Tibial artery (tissue), 4 donors: Measurements from ENCODE around the gene ARHGAP45.

Source experiments
- DNase-seq, 2 donors: peaks; one replicate each; pipeline ENCODE4 v3.0.0-alpha.2; 2019
- H3K27ac ChIP-seq, 2 donors: fragments of 200-600 bp; sonication (generic) in 1 of 2; 1 replicate in 1 of 2; 2 replicates in 1 of 2; pipeline ENCODE4 v1.5.1; 2018 to 2019; ENCODE audit warnings: mild to moderate bottlenecking in 1 of 2
- H3K27me3 ChIP-seq, 2 donors: fragments of 200-600 bp; sonication (generic) in 1 of 2; one replicate each; pipeline versions ENCODE4 v1.5.1 to v1.6.0; 2016 to 2019
- H3K36me3 ChIP-seq, 3 donors: fragments of 200-600 bp; sonication (generic) in 2 of 3; one replicate each; pipeline ENCODE4 v1.5.1; 2016 to 2019; ENCODE audit warnings: mild to moderate bottlenecking in 2 of 3
- H3K4me1 ChIP-seq, 4 donors: fragments of 200-600 bp; sonication (generic) in 2 of 4; 1 replicate in 3 of 4; 2 replicates in 1 of 4; pipeline ENCODE4 v1.5.1; 2016 to 2019
- H3K4me3 ChIP-seq, 2 donors: fragments of 200-600 bp; sonication (generic) in 1 of 2; 1 replicate in 1 of 2; 2 replicates in 1 of 2; pipeline ENCODE4 v1.5.1; 2018 to 2019; ENCODE audit warnings: mild to moderate bottlenecking in 2 of 2
- H3K9me3 ChIP-seq, 3 donors: fragments of 200-600 bp; sonication (generic) in 1 of 3; one replicate each; pipeline ENCODE4 v1.5.1; 2016 to 2019
- intact Hi-C: fragments of 100-400 bp; cut with DNase I; formaldehyde crosslinking; loops from one replicate; pipeline ENCODE4 v1.15.0; 2023; ENCODE audit warnings: low total_unique reads
- TF ChIP-seq, protein P1 (sequence below), 2 experiments: fragments of 200-600 bp in 1 of 2; fragments of 450-650 bp in 1 of 2; IDR thresholded peaks; one replicate each; pipeline ENCODE4 v1.5.1; 2017 to 2019; ENCODE audit warnings: antibody characterized with exemption in 2 of 2, mild to moderate bottlenecking in 1 of 2, moderate library complexity in 1 of 2

ARHGAP45 gene

DNA sequence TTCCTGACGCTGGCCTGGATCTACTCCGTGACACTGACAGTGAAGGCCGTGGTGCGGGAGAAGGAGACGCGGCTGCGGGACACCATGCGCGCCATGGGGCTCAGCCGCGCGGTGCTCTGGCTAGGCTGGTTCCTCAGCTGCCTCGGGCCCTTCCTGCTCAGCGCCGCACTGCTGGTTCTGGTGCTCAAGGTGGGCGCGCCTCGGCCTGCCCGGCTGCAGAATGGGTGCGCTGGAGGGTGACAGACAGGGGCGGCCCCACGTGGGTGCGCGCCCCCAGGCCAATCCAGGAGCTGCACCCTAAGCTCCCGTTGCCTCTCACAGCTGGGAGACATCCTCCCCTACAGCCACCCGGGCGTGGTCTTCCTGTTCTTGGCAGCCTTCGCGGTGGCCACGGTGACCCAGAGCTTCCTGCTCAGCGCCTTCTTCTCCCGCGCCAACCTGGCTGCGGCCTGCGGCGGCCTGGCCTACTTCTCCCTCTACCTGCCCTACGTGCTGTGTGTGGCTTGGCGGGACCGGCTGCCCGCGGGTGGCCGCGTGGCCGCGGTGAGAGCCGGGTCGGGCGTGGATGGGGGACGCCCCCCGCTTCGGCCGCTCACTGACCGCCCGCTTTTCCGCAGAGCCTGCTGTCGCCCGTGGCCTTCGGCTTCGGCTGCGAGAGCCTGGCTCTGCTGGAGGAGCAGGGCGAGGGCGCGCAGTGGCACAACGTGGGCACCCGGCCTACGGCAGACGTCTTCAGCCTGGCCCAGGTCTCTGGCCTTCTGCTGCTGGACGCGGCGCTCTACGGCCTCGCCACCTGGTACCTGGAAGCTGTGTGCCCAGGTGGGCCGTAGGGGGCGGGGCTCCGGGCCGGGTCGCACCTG is 19.9 kb upstream of the ARHGAP45 start:
- no peak overlapping the region for H3K27ac ChIP-seq
- no peak for DNase-seq

DNA sequence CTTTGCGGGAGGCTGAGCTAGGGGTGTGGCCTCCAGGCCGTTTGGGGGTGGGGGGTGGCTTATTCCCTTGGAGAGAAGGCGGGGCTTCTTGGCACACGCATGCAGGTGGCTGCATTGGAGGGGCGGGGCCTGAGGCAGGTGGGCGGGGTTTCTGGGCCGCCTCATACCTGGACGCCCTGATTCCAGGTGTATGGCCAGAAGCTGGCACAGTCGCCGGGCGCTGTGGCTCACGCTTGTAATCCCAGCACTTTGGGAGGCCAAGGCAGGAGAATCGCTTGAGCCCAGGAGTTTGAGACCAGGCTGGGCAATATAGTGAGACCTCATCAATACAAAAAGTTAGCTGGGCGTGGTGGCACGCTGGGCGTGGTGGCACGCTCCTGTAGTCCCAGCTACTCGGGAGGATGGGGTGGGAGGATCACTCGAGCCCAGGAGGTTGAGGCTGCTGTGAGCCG is 19.2 kb upstream of the ARHGAP45 start:
- Histone ChIP-seq H3K27me3 (peaks cover 0 to 12% of the 10 kb centered on the region in 2 donors), H3K4me3 (no peak overlapping the region), H3K9me3 (no peaks in the 10 kb centered on the region), H3K36me3 (no peaks in the 10 kb centered on the region), H3K27ac (no peak overlapping the region), H3K4me1 (peaks cover 0 to 5% (median 1%) of the 10 kb centered on the region in 4 donors)
- DNase-seq, result no peak
- intact Hi-C loops, result no loop called here
- TF ChIP-seq, protein P1, sequence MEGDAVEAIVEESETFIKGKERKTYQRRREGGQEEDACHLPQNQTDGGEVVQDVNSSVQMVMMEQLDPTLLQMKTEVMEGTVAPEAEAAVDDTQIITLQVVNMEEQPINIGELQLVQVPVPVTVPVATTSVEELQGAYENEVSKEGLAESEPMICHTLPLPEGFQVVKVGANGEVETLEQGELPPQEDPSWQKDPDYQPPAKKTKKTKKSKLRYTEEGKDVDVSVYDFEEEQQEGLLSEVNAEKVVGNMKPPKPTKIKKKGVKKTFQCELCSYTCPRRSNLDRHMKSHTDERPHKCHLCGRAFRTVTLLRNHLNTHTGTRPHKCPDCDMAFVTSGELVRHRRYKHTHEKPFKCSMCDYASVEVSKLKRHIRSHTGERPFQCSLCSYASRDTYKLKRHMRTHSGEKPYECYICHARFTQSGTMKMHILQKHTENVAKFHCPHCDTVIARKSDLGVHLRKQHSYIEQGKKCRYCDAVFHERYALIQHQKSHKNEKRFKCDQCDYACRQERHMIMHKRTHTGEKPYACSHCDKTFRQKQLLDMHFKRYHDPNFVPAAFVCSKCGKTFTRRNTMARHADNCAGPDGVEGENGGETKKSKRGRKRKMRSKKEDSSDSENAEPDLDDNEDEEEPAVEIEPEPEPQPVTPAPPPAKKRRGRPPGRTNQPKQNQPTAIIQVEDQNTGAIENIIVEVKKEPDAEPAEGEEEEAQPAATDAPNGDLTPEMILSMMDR (IDR thresholded peaks at IDR 0.05), result no peak

More for the DNA sequence above, 19.9 kb upstream of the ARHGAP45 start:
- Histone ChIP-seq H3K27me3 (peaks cover 0 to 19% of the 10 kb centered on the region in 2 donors), H3K9me3 (no peaks in the 10 kb centered on the region), H3K4me1 (peaks cover 0 to 12% (median 7%) of the 10 kb centered on the region in 4 donors), H3K4me3 (no peak overlapping the region), H3K36me3 (no peaks in the 10 kb centered on the region)
- intact Hi-C loops, result no loop called here
- TF ChIP-seq, protein P1 (IDR thresholded peaks at IDR 0.05), result no peak

DNA sequence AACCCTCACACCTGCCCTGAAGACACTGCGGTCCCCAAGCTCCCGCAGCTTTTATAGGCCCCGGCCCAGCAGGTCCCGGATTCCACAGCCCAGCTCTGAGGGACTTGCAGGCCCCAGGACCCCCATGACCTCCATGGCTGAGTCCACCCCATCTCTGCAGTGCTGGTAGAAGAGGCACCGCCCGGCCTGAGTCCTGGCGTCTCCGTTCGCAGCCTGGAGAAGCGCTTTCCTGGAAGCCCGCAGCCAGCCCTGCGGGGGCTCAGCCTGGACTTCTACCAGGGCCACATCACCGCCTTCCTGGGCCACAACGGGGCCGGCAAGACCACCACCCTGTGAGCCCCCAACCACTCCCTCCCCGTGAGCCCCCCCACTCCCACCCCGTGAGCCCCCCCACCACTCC is 17.9 kb upstream of the ARHGAP45 start:
- H3K4me3 ChIP-seq, result no peak overlapping the region
- no peaks in the 10 kb centered on the region for H3K4me1 ChIP-seq
- intact Hi-C loops, result no loop called here

DNA sequence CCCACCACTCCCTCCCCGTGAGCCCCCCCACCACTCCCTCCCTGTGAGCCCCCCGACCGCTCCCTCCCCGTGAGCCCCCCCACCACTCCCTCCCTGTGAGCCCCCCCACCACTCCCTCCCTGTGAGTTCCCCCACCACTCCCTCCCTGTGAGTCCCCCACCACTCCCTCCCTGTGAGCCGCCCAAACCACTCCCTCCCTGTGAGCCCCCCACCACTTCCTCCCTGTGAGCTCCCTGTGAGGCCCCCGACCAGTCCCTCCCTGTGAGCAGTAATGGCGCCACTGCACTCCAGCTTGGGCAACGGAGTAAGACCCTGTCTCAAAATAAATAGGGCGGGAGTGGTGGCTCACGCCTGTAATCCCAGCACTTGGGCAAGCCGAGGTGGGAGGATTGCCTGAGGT is 17.2 kb upstream of the ARHGAP45 start:
- Histone ChIP-seq H3K4me3 (no peak overlapping the region), H3K27ac (no peak overlapping the region), H3K27me3 (no peaks in the 10 kb centered on the region), H3K36me3 (no peaks in the 10 kb centered on the region), H3K9me3 (no peaks in the 10 kb centered on the region), H3K4me1 (no peaks in the 10 kb centered on the region)
- intact Hi-C loops, result no loop called here
- TF ChIP-seq, protein P1 (IDR thresholded peaks at IDR 0.05), result no peak
- no peak for DNase-seq

More for the DNA sequence above, 17.9 kb upstream of the ARHGAP45 start:
- DNase-seq, result no peak
- TF ChIP-seq, protein P1 (IDR thresholded peaks at IDR 0.05), result no peak
- no peaks in the 10 kb centered on the region for H3K36me3 ChIP-seq
- no peak overlapping the region for H3K27ac ChIP-seq
- peaks cover 0 to 2% of the 10 kb centered on the region in 2 donors for H3K27me3 ChIP-seq
- H3K9me3 ChIP-seq, result no peaks in the 10 kb centered on the region

DNA sequence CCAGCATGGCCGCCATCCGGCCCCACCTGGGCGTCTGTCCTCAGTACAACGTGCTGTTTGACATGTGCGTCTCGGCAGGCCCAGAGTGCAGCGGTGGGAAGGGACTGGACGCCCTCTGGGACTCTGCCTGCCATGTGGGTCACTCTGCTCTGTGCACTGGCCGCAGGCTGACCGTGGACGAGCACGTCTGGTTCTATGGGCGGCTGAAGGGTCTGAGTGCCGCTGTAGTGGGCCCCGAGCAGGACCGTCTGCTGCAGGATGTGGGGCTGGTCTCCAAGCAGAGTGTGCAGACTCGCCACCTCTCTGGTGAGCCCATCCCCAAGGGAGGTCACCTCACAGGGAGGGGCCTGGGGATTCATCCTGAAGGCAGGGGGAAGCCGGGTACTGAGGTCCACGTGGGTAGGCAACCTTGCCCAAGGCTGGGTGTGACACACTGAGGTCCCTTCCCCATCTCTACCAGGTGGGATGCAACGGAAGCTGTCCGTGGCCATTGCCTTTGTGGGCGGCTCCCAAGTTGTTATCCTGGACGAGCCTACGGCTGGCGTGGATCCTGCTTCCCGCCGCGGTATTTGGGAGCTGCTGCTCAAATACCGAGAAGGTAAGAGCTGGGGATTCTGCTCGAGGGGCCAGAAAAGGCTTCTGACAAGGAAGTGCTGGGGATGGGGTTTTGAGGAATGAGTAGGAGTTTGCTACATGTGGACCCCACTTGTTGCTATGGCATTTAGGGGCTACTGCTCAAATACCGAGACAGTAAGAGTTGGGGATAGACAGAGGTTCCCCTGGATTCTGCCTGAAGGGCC is 15.8 kb upstream of the ARHGAP45 start:
- no peak for DNase-seq
- H3K9me3 ChIP-seq, result peaks cover 0 to 8% (median 6%) of the 10 kb centered on the region in 3 donors
- intact Hi-C loops, result no loop called here

More for the DNA sequence above, 15.8 kb upstream of the ARHGAP45 start:
- TF ChIP-seq, protein P1 (IDR thresholded peaks at IDR 0.05), result no peak
- Histone ChIP-seq H3K27me3 (no peaks in the 10 kb centered on the region), H3K36me3 (peaks cover 0 to 7% (median 0%) of the 10 kb centered on the region in 3 donors), H3K4me3 (no peak overlapping the region), H3K27ac (no peak overlapping the region), H3K4me1 (no peaks in the 10 kb centered on the region)
